T follicular helper cell (primary cell): ENCODE data around the gene SLC10A7.
"Not testable (repeated sequence)": the region's sequence is repeated elsewhere in the genome, so short reads cannot be mapped to it uniquely, and the experiment has no call there.

Source experiments
- DNase-seq: peaks from one replicate; pipeline ENCODE4 v3.0.0-alpha.2; 2020; ENCODE audit warnings: low read depth

SLC10A7 gene

DNA sequence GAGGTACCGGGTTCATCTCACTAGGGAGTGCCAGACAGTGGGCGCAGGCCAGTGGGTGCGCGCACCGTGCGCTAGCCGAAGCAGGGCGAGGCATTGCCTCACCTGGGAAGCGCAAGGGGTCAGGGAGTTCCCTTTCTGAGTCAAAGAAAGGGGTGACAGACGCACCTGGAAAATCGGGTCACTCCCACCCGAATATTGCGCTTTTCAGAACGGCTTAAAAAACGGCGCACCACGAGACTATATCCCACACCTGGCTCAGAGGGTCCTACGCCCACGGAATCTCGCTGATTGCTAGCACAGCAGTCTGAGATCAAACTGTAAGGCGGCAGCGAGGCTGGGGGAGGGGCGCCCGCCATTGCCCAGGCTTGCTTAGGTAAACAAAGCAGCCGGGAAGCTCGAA lies 171.6 kb downstream of the SLC10A7 start:
- DNase-seq: not testable (repeated sequence)

DNA sequence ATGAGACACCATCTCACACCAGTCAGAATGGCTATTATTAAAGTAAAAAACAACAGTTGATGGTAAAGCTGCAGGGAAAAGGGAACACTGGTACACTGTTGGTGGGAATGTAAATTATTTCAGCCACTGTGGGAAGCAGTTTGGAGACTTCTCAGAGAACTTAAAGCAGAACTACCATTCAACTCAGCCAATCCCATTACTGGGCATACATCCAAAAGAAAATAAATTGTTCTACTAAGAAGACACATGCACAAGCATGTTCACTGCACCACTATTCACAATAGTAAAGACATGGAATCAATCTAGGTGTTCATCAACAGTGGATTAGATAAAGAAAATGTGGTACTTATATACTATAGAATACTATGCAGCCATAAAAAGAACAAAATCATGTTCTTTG lies 172.4 kb downstream of the SLC10A7 start:
- DNase-seq: no peak

- DNase-seq: no peak
These were observed 173.9 kb downstream of the SLC10A7 start for GRCh38 chr4:146347822-146348221.

DNA sequence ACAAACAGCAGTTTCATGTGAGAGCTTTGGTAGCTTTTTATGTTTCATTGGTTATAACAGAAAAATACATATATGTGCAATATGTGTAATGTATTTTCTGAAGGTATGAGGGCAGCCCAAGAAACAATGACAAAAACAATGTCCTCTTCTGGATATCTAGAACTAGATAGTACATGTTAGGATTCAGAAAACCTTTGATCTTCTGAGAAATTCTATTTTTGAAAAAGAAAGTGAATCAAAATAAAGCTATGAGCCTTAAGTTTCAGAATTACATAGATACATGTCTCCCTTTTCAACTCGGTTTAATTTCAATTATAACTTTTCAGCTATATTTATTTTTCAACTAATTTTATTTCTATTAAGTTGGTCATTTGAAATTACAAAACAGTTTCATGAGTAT lies 175.5 kb downstream of the SLC10A7 start:
- DNase-seq: no peak

- no peak for DNase-seq
These were observed 178.0 kb downstream of the SLC10A7 start for GRCh38 chr4:146343776-146344175.

GRCh38 chr4:146343199-146343598 lies 178.5 kb downstream of the SLC10A7 start:
- DNase-seq: no peak

- DNase-seq: no peak
These were observed 179.0 kb downstream of the SLC10A7 start for GRCh38 chr4:146342600-146343192.

DNA sequence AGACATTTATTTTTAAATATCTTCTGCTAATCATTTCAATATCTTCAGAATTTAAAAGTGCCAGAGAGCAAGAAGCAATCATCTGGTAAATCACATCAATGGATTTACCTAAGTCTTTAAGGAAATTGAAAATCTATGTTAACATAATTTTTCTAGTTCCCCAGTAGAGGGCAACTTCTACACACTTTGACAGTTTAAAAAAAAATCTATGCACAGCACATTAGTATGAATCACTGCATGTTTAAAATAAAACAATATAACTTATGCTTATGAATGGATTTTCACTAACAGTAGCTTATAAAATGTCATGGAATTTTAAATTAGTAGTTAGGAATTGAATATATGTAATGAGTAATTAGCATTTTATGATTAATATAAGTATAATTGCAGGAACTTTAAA lies 180.9 kb downstream of the SLC10A7 start:
- no peak for DNase-seq

DNA sequence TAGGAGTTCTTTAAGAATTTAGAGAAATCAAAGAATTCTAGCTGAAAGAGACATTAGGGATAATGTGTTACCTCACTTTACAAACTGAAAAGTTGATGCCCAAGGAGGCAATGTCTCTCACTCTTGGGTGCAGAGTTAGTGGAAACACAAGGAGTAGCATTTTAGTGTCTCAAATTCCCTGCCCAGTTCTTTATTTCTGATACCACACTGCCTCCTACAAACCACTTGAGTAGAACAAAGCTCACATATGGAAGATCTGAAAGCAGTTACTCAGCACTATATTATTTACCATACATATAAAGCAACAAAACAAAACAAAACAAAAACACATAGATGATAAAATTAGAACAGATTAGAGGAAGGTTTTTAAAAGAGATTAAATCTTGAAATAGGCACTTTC lies 183.2 kb downstream of the SLC10A7 start:
- no peak for DNase-seq

- no peak for DNase-seq
These were observed 185.3 kb downstream of the SLC10A7 start for GRCh38 chr4:146336410-146336807.

GRCh38 chr4:146335763-146336409 lies 185.9 kb downstream of the SLC10A7 start:
- DNase-seq: no peak

DNA sequence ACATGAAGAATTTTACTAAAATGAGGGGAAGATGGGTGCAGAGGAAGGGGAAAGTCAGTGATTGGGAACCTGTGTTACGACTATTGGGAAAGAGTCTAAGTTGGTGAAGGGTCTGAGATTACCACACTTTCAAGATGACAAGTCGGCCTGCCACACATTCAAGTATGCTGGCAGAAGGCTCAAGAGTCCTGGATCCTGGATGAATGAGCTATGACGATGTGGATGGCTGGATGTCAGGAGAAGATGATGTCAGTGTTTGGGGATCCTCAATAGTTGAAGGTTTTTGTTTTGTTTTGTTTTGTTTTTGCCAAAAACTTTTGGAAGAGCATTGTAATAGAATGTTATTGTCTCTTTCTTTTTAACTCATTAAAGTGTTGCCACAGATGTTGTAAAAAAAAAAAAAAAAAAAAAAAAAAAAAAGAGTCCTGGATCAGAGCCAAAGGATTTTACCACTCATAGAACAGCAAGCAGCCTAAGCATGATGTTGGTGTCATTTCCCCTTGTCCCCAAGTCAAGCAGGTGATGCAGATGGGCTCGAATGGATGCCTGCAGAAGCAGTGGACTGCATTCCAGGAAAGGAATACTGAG lies 186.8 kb downstream of the SLC10A7 start:
- DNase-seq: no peak

DNA sequence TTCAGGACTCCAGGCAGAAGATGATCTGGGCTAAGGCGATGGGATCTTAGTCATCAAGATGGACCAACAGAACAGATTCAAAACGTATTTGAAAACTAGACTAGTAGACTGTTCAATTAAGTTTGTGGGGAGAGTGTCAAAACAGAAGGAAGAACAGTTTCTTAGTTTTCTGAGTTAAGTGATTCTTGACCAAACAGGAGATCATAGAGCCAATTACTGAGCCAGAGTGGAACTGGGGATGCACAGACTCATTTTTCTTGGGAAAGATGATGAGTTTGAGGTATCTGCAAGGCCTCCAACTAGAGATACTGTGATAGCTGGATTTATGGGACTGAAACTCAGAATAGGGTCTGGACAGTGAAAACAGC lies 187.9 kb downstream of the SLC10A7 start:
- DNase-seq: no peak

- no peak for DNase-seq
These were observed 188.4 kb downstream of the SLC10A7 start for GRCh38 chr4:146333187-146333894.

- DNase-seq: no peak
These were observed 191.3 kb downstream of the SLC10A7 start for GRCh38 chr4:146330392-146330791.

GRCh38 chr4:146329050-146329716 lies 192.6 kb downstream of the SLC10A7 start:
- DNase-seq: no peak

- no peak for DNase-seq
These were observed 193.7 kb downstream of the SLC10A7 start for GRCh38 chr4:146327859-146328650.

- no peak for DNase-seq
These were observed 202.8 kb downstream of the SLC10A7 start for GRCh38 chr4:146318894-146319293.

DNA sequence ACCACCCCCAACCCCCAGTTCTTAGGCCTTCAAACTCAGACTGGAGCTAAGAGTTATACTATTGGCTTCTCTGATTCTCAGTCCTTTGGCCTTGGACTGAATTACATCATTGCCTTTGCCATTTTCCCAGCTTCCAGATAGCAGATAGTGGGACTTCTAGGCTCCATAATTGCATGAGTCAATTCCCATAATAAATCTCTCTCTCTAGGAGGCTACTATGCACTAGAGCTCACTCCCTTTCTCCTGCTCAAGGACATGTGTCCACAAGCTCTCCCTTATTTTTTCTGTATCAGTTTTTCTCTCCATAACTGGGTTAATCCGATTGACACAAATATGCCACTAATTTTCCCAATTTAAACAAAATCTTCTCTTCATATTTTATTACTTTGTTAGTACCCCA lies 204.0 kb downstream of the SLC10A7 start:
- no peak for DNase-seq

DNA sequence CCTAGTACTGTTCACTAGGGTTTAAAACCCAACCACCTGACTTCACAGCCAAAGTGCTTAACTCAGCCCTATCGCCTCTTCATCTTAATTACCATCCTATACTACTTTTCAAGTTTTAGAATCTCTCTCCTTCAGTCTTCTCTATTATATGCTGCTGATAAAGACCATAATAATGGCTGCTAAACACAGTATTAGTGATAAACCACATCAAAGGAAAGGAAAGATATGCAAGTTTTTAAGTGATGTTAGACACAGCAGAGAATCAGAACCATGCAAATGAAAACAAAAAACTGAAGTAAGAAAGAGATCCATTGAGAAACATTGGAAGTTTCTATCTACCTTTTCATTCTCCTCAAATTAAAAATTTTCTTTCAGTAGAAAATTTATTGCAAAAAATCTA lies 206.6 kb downstream of the SLC10A7 start:
- no peak for DNase-seq

GRCh38 chr4:146311238-146311970 lies 210.3 kb downstream of the SLC10A7 start:
- no peak for DNase-seq
